GM19351 (cell line): ENCODE results near the gene RNF138.
"Not testable (repeated sequence)": the region's sequence is repeated elsewhere in the genome, so short reads cannot be mapped to it uniquely, and the experiment has no call there.

ENCODE experiments used
- ATAC-seq: cut with Tn5 transposase; IDR thresholded peaks from one replicate; pipeline ENCODE4 v1.9.1; 2021; ENCODE audit warnings: mild to moderate bottlenecking, moderate library complexity; ENCODE audit not compliant: unreplicated experiment

The RNF138 gene

GRCh38 chr18:32091724-32092421, at the start of gene RNF138:
RNF138 (plus strand) TSS chr18:32091874; CDS start chr18:32092777, 903 bp downstream.
- peak; percentile 58 for ATAC-seq

GRCh38 chr18:32042337-32042736, 49.3 kb upstream of the RNF138 start:
- ATAC-seq: no peak

- peak; percentile 67 for ATAC-seq
Observed at GRCh38 chr18:32048507-32049091, 43.1 kb upstream of the RNF138 start.

GRCh38 chr18:32049393-32050171, 42.1 kb upstream of the RNF138 start:
- ATAC-seq: no peak

GRCh38 chr18:32056613-32057358, 34.9 kb upstream of the RNF138 start:
- no peak for ATAC-seq

- no peak for ATAC-seq
Observed at GRCh38 chr18:32057624-32058165, 34.0 kb upstream of the RNF138 start.

- ATAC-seq: no peak
Observed at GRCh38 chr18:32060026-32060425, 31.6 kb upstream of the RNF138 start.

- no peak for ATAC-seq
Observed at GRCh38 chr18:32067375-32068167, 24.1 kb upstream of the RNF138 start.

GRCh38 chr18:32072321-32072720, 19.4 kb upstream of the RNF138 start:
- peak; percentile 96 for ATAC-seq

- ATAC-seq: no peak
Observed at GRCh38 chr18:32074206-32074605, 17.5 kb upstream of the RNF138 start.

- ATAC-seq: no peak
Observed at GRCh38 chr18:32078845-32079244, 12.8 kb upstream of the RNF138 start.

GRCh38 chr18:32081881-32082280, 9.8 kb upstream of the RNF138 start:
- ATAC-seq: no peak

GRCh38 chr18:32083781-32084180, 7.9 kb upstream of the RNF138 start:
- ATAC-seq: no peak

GRCh38 chr18:32086881-32087280, 4.8 kb upstream of the RNF138 start:
- no peak for ATAC-seq

GRCh38 chr18:32090831-32091230, 843 bp upstream of the RNF138 start:
- not testable (repeated sequence) for ATAC-seq

GRCh38 chr18:32091325-32091723, 350 bp upstream of the RNF138 start:
- ATAC-seq: no peak

- peak; percentile 70 for ATAC-seq
Observed at GRCh38 chr18:32092422-32093101, 888 bp downstream of the RNF138 start.

GRCh38 chr18:32093102-32093511, 1.4 kb downstream of the RNF138 start:
- ATAC-seq: peak; percentile 27

GRCh38 chr18:32093523-32093922, 1.8 kb downstream of the RNF138 start:
- ATAC-seq: no peak
